ENCODE results near the gene LCN12.

Gene LCN12

DNA sequence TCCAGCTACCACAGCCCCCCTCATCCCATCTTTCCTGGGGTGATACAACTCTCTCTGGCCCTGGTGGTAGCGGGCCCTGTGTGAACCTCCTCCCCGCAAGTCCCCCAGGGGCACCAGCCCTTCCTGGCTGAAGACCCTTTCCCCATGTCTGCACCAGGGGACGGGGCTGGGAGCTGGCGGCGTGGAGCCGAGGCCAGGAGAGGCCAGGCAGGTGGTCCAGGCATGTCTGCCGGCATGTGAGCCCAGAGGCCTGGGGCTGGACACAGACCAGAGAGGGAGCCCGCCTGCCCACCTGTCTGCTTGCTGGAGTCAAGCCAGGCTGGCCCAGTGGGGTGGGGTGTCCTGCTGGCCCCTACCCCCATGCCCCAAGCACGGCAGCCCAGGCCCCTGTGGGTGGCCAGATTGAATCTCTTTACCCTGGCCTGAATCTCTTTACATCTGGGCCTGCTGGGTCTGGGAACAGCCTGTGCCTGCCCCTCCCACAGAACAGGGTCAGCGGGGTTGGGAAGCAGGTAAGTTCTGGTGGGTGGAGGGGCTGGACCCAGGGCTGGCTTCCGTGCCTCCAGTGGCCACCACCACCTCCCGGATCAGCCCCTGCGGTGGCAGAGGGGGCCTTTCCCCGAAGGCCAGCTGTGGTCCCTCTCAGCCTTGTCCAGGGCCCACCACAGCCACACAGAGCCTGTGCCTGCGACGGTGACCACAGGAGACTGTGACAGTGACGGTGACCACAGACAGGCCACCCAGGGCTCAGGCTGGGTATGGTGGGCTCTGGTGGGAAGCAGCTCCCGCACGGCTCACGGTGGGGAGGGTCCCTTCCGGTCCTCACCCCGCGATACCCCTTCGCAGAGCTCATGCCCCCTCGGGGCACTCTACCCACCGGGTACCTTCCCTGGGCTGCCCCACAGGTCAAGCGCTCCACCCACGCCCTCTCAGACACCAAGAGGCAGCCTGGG lies 7.1 kb downstream of the LCN12 start:
- DNase-seq, result no peak

DNA sequence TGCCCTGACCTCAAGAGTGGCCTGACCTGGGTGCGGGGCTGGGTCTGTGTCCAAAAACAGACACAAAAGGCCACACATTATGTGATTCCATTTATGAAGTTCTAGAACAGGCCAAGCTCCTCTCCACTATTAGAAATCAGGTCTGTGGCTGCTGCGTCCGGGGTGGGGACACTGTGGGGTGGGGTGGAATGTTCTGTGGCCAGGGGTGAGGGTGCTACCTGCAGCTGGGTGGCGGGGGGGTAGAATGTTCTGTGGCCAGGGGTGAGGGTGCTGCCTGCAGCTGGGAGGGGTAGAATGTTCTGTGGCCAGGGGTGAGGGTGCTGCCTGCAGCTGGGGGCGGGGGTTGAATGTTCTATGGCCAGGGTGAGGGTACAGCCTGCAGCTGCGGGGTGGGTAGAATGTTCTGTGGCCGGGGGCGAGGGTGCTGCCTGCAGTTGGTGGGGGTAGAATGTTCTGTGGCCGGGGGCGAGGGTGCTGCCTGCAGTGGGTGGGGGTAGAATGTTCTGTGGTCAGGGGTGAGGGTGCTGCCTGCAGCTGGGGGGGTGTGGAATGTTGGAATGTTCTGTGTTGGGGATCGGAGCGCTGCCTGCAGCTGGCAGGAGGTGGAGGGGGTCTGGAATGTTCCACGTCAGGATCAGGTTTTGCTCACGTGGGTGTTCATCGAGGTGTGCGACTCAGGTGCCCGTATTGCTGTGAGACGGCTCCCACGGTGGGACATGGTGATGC lies 8.3 kb downstream of the LCN12 start:
- DNase-seq, result no peak

DNA sequence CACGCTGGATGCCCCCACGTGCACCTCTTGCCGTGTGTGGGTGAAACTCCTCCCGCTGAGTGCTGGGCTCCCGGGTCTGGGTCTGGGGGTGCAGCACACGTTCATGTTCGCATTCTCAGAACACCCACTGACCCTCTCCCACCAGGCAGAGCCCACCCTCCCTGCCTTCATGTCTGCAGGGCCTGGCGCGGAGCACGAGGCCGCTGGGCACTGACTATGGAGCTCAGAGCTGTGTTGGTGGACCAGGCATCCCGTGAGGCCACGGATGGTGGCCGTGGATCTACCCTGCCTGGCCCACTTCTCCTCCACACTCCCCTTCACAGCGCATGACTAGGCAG lies 8.8 kb downstream of the LCN12 start:
- no peak for DNase-seq

DNA sequence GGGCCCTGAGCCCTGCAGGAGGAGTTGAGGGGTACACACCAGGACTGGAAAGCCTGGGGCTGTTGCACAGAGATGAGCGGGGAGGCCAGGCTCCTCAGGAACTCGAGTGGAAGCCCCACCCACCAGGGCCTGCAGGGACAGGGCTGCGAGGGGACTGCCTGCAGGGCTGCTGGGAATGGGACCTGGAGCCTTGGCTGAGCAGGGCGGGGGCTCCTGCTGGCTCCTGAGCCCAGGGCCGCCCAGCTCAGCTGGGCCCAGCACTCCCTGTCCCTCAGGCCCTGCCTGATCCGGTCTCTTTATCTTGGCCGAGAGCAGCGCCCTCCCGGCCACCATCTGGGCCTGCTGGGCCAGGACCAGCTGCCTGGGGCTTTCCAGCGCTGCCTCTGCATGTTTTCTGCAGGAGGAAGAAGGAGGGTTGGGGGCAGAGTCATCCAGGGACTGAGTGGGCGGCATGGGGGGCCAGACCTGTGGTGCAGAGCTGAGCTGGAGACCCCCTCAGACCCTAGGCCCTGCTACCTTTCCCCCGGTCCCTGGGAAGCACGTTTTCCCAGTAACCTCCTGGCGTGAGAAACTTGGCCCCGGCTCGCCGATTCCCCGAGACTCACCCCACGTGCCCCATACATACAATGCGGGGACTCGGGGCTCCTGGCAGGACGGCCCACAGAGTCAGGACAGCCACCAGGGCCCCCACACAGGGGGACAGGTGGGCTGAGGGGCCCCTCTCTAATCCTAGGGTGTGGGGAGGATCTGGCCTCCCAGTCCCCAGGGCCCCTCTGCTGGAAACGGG lies 9.4 kb downstream of the LCN12 start:
- DNase-seq, result no peak

DNA sequence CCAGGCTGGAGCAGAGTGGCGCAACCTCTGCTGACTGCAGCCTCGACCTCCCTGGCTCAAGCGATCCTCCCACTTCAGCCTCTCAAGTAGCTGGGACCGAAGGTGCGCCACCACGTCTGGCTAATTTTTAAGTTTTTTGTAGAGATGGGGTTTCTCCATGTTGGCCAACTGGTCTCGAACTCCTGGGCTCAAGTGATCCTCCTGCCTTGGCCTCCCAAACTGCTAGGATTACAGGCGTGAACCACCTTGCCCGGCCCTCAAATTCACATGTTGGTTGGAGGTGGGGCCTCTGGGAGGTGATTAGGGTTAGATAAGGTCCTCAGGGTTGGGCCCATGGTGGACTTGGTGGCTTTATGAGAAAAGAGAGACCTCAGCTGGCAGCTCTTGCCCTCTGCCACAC lies 10.1 kb downstream of the LCN12 start:
- DNase-seq, result no peak

DNA sequence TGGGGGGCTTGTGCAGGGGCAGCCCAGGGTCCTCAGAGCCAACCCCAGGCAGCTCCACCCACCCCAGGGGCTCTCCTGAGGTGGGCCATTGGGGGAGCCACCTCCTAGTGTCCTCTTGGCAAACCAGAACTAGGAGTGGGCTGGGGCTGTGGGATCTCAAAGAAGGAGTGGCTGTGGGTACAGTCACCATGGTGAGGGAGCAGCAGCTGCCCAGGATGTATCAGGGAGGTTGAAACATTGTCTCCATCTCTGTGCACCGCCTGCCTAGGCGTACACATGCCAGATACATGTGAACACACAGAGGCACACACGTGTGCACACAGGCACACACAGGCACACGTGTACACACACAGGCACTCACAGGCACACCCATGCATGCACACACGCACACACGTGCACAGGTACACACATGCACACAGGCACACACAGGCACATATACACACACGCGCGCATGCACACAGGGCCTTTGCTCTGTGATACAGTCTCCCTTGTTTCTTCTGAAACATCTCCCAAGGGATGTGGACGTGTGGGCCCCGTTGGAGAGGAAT lies 10.7 kb downstream of the LCN12 start:
- no peak for DNase-seq

DNA sequence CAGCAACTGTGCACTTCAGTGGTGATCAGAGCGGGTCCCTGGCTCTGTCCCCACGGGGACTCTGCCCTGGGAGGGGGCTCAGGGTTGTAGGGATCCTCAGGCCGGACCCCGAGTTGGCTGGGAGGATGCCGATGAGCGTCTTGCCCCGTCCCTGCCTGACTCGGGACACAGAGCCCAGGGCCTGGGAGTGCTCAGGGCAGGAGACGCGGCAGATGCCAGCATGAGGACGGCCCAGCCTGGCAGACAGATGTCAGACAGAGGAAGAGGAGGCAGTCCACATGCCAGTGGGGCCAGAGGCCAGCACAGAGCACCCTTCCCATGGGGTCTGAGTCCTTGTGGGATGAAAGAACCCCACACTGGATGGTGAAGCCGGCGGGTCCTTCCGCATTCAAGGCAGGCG lies 11.3 kb downstream of the LCN12 start:
- no peak for DNase-seq

DNA sequence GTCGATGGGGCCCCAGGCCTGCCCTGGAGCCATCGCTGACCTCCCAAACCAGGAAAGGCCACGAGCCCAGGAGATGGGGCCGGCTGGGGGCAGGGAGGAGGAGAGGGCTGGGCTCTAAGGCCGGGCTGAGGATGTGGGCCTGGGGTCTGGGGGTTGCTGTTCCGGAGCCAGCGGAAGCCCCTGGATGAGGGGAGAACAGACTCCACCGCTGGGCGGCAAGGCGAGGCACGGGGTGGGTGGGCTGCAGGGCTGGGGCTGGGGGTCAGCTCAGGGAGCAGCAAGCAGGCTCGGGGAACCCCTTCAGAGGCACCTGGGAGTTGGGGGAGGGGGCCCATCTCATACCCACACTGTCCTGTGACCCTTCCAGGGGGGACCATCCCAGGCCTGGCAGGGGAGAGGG lies 11.7 kb downstream of the LCN12 start:
- DNase-seq, result no peak

DNA sequence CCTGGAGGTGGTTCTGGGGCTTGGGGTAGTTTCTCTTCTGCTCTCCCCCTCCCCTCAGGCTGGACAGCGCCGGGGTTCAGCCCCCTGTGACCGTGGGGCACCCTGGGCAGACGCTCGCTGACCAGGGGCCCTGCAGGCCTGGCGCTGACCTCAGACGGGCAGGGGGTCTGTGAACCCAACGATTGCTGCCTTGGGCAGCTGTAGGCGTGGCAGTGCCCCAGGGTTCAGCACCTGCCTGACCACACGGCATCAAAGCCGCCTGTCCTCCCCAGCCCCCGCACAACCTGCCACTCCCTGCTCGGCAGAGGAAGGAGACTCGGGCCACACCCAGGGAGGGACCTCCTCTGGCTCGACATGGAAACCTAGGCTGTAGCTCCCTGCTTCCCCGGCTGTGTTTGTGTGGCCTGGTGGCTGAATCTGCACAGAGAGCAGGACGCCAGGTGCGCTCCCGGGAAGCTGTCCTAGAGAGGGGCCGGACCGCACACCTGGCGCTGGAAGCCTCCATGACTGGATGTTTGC lies 12.2 kb downstream of the LCN12 start:
- no peak for DNase-seq

DNA sequence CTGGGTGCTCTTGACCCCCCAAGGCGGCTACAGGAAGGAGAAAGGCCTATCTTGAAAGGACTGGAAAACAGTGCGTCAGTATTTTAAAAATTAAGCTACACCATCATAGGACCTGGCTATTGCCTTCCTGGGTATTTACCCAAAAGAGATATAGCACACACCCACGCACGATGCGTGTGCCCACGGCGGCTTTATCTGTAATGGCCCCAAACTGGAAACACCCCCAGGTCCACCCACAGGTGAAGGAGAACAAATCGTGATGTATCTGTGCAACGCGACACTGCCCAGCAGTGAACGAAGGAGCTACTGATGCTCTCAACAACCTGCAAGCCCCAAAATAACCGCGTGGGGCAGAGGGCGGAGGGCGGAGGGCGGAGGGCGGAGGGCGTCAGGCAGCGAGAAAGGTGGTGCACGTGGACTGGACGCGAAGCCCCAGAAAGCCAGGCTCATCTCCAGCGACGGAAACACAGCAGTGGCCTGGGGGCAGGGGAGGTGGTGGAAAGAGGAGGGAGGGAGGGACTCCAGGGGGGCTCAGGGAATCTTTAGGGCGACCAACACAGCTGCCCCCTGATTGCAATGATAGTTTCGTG lies 12.9 kb downstream of the LCN12 start:
- no peak for DNase-seq

DNA sequence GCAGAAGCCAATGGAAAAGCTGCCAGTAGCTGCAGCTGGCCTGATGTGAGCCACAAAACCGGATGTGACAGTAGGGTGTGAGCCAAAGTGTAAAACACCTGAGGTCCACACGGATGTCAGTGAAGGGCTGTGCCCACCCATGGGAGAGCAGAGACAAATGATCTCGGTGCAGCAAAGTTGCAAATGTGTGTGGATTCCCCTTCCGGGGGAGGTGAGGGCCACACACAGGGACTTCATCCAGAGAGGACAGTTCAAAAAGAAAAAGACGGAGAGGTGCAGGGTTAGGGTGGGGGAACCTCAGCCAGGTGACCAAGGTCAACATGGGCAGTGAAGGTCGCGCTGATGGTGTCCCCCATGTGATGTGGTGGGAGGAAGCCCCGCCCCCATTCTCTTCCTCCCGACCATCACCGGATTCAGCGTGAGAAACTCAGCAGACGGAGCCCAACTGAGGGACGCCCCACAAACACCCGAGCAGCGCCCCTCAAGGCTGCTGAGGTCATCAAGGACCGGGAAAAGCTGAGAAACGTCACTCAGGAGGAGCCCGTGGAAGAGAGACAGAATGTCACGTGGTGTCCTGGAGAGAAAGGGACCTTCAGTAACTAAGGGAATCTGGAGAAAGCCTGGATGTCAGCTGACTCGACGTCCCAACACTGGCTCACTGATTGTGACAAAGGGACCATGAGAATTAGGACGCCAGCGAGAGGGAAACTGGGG lies 13.9 kb downstream of the LCN12 start:
- peak; percentile 72 to 84 (median 81) for DNase-seq

DNA sequence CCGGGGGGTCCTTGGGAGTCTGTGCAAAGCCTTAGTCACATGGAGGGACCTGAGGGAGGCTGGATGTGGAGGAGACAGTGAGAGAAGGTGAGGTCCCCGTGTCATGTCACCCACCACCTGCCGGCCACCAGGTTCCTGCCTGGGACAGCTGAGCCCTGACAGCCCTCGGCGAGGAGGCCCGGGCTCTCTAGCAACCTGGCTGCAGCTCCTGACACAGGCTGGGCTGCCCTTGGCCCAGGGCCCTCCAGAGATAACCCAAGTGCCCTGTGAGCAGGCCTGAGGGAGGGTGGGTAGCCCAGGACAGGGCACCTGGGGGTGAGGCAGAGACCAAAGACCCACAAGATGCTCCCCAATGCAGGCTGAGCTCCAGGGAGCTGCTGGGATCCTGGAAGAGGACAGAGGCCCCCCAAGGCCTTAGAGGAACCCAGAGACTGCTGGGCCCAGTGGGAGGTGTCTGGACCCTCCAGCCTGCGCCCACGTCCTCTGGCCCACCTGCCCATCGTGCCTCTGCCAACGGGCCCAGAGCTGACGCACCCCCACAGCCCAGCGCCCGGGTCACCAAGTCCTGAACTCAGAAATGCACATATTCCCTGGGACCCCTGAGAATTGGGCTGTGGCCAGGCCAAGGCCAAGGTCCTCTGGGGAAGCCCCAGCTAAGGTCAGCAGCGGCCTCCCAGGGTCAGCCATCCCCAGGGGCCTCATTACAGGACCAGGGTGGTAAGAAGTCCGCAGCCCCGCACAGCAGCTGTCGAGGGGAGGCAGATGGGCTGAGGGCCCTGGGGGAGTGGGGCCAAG lies 16.5 kb downstream of the LCN12 start:
- no peak for DNase-seq

DNA sequence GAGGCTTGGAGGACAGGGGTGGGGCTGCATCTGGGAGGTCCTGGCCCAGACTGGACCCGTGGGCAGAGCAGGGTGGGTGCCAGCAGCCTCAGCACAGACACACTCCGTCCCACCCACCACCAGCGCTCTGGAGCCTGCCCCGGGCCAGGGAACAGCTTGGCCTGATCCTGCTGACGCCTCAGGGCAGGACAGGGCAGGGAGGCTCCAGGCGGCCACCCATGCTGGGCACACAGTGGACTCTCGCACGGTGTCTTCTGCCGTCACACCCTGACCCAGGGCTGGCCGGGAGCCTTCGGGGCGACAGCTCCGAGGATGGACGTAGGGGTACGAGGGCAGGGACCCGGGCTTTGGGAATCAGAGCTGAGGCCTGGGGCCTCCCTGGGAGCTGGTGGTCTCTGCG lies 17.1 kb downstream of the LCN12 start:
- no peak for DNase-seq

DNA sequence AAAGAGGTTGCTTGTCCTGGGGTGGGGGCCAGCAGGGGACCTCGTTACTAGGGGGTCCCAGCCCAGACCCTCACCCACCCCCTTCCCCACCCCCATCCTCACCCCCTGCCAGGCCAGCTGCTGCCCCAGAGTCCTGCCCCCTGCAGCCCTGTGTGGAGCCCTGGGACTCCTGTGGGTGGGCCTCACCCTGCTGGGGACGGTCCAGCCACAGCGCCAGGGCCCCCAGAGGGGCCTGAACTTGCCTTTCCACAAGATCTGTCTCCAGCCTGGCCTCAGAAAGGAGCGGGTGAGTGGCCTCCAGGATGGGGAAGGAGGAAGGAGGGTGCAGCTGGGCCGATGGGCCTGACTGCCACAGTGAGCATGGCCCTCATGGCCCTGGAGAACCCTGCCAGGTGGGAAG lies 17.7 kb downstream of the LCN12 start:
- DNase-seq, result no peak

DNA sequence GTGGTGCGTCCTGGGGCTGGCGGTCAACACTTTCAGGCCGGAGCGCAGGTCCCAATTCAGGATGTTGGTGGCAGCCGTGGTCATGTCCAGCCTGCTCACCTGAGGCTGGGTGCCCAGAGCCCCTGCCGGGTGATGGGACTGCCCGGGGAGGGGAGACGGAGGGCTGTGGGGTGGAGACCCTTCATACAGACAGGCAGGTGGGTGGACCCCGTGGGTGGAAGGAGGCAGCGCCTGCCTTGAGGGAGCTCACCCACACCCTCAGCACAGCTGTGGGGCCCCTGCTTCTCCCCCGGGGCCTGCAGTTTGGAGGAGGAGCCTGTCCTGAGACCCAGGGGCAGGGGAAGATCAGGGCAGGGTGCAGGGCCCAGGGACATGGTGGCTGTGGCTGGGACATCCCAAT lies 18.3 kb downstream of the LCN12 start:
- no peak for DNase-seq

DNA sequence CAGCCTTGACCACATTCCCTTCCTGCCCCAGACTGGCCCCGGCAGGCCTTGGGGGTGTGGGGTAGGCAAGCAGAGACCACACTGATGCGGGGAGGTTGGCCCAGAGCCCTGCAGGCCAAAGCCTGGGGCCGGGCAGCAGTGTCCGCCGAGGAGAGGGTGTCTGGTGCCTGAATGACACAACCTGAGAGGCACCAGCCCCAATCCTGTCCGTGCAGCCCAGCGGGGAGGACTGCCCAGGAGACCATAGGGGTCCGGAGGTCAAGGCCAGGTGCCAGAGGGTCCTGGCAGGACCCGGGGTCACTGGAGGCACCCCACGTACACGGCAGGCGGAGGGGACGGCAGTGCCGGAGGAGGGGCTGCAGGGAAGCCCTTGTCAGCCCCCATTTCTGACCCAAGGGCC lies 19.7 kb downstream of the LCN12 start:
- no peak for DNase-seq

DNA sequence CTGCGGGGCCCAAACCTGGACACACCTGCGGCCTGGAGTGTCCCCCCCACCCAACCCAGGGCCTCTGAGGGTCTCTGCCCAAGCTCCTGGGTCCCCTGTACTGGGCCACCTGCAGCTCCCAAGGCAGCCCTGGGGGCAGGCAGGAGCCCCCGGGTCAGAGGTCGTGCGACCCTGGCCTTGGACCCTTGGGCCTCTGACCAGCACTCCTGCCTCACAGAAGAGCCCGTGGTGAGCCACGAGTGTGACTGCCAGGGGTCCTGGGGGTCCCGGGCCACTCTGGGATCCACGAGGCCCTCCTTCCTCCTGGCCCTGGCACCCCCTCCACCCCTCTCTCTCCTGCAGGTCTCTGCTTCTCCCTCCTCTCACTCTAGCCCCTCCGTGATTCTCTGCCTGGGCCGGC lies 20.3 kb downstream of the LCN12 start:
- DNase-seq, result no peak

DNA sequence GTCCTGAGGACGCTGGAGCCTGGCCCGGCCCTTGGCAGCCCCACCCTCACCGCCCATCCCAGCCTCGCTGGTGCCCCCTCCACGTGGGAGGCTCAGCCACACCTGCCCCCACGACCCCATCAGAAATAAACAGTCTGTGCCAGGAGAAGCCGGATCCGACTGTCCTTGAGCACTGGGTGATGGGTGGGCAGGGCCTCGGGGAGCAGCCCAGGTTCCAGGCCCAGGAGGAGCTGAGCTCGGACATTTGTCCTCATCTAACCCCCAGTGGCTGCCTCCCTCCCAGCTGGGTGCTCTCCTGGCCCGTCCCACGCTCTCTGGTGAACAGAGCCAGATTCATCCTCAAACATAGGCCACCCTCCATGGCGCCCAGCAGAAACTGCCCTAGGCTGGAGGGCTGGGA lies 20.7 kb downstream of the LCN12 start:
- no peak for DNase-seq

DNA sequence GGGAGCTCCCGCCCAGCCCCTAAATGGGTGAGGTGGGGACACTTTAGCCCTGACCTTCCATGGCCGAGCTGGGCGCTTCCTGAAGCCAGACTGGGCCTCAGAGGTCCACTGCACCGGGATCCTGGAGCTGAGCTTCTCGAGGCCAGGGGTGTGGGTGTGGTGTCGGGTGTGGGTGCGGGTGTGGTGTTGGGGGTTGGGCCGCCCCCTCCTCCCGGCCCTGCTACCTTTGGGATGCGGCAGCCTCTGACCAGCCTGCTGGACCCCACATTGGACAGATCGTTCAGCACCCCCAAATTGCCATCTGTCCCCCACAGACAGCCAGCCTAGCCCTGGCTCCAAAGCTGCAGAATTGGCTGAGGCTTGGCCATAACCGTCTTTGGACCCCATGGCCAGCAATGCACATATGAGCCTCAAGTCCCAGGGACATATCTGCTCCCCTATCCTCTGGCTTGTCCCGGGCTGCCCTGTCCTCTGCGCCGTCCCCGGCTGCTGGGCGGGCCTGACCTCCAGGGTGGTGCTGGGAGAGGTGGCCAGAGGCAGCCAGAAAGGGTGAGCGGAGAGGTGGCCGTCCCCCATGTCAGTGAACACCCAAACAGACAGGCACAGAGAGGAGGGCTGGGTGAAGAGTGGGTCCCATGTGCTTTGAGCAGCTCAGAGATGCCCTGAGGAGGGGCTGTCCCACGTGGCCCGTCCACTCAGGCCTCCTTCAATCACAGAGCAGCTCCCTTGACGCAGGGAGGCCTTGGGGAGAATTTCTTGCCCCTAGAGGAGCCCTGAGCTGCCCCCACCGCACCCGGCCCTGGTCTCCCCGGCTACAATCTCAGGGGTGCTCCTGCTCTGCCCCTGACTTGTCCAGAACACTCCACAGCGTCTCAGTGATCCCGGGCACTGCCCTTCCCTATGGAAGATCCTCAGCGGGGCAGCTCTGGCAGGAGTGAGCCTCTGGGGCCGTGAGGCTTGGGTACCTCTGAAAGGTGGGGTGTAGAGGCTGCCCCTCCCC lies 21.8 kb downstream of the LCN12 start:
- DNase-seq, result no peak
